HepG2 (cell line): ENCODE results near the gene GNG7. TPM values are rescaled to one million over a fixed set of nuclear protein-coding genes. Genes with fewer than 3 reads are reported as not detected.
A peak's percentile ranks its signal among the peaks of the same experiment; 100 is the strongest.

Experiments
- CBFB ChIP-seq: sonication (generic); formaldehyde crosslinking; IDR thresholded peaks from 2 replicates; pipeline ENCODE4 v1.4.0; 2020; ENCODE audit warnings: missing genetic modification reagents
- CBX1 ChIP-seq: IDR thresholded peaks from one replicate; pipeline ENCODE4 v1.6.1; 2016; ENCODE audit warnings: antibody characterized with exemption, low read depth
- JARID2 ChIP-seq: sonication (generic); formaldehyde crosslinking; IDR thresholded peaks from 2 replicates; pipeline ENCODE4 v1.8.1; 2023; ENCODE audit warnings: missing genetic modification reagents, inconsistent platforms; ENCODE audit not compliant: insufficient replicate concordance
- PCBP1 ChIP-seq: fragments of 200-400 bp; formaldehyde crosslinking; IDR thresholded peaks from 2 replicates; pipeline ENCODE4 v1.6.1; 2017; ENCODE audit warnings: mild to moderate bottlenecking, low read depth, low read length, borderline replicate concordance
- POLR2AphosphoS5 ChIP-seq: IDR thresholded peaks from 2 replicates; pipeline ENCODE4 v1.6.1; 2012; ENCODE audit warnings: low read depth, low read length
- polyA plus RNA-seq, 8 experiments: library from polyadenylated mRNA; depleted of rRNA in 3 of 8; stranded (reverse) in 7 of 8; unstranded in 1 of 8; fragments of >200 nt; fragmentation: Illumina TruSeq in 4 of 8; extraction: Trizol in 4 of 8; gene quantifications; 2 replicates each; pipeline versions ENCODE4 v1.2.1 to v1.2.3, GENCODE V29; 2011 to 2016; ENCODE audit warnings: low read depth in 4 of 8, missing spikeins in 1 of 8, mixed read lengths in 1 of 8; ENCODE audit not compliant: insufficient read depth in 1 of 8
- total RNA-seq, 5 experiments: library from RNA; depleted of rRNA; stranded (reverse); fragments of >200 nt; fragmentation: Illumina TruSeq; extraction: Trizol; gene quantifications; 2 replicates each; pipeline ENCODE4 v1.2.3, GENCODE V29; 2016; ENCODE audit warnings: low read depth in 1 of 5
- TF ChIP-seq, protein P1 (sequence below): sonication (generic); formaldehyde crosslinking; IDR thresholded peaks from 2 replicates; pipeline ENCODE4 v1.4.0; 2020; ENCODE audit warnings: missing genetic modification reagents
- TF ChIP-seq, protein P2 (sequence below): sonication (generic); formaldehyde crosslinking; IDR thresholded peaks from 2 replicates; pipeline ENCODE4 v1.5.1; 2020; ENCODE audit warnings: missing genetic modification reagents, mild to moderate bottlenecking, borderline replicate concordance
- TF ChIP-seq, protein P3 (sequence below): sonication (generic); formaldehyde crosslinking; IDR thresholded peaks from 2 replicates; pipeline ENCODE4 v1.5.1; 2020; ENCODE audit warnings: mild to moderate bottlenecking, missing genetic modification reagents, moderate library complexity
- TF ChIP-seq, protein P4 (sequence below): sonication (generic); IDR thresholded peaks from 2 replicates; pipeline ENCODE4 v1.6.1; 2016; ENCODE audit warnings: low read depth, borderline replicate concordance
- TF ChIP-seq, protein P5 (sequence below): sonication (generic); formaldehyde crosslinking; IDR thresholded peaks from 2 replicates; pipeline ENCODE4 v1.4.0; 2020; ENCODE audit warnings: missing genetic modification reagents

Gene GNG7
- total and polyA plus RNA-seq, 2 of the 13 experiments (the other 11 are each of a cell fraction or from before 2014, with no cell fraction given): 1.4 to 3.3 TPM

DNA sequence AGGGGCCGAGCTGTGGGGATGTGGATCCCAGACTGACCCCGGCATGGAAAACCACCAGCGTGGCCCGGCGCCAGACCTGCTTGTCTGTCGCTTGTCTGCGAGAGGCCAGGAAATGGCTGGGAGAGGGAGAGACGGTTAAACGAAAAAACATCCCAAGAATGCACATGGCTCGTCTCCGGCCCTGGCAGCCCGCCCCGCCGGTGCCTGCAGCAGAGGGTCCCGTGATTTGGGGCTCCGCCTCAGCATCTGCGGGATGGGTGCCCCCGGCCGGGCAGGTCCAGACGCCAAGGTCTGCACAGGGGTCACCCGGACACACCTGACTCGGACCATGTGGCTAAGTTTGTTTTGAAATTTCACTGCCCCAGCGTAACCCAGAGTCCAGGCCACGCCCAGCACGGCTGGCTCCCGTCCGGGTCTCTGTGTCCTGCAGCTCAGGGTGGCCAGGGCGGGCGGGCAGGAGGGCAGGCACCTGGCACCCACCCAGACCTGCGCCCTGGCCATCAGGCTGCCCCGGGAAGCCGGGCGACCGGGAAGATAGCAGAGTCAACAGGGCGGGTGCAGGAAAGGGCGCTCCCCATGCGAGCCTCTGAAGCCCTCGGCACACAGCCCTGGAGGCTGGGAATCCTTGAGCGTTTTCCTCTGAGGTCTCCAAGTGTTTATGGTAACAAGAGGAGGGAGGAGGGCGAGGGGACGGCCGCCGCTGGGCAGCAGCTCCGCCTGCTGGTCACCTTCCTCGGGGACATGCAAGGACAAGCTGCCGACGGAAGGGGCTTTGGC, 123.4 kb downstream of the GNG7 start (continued):
- TF ChIP-seq, protein P1, sequence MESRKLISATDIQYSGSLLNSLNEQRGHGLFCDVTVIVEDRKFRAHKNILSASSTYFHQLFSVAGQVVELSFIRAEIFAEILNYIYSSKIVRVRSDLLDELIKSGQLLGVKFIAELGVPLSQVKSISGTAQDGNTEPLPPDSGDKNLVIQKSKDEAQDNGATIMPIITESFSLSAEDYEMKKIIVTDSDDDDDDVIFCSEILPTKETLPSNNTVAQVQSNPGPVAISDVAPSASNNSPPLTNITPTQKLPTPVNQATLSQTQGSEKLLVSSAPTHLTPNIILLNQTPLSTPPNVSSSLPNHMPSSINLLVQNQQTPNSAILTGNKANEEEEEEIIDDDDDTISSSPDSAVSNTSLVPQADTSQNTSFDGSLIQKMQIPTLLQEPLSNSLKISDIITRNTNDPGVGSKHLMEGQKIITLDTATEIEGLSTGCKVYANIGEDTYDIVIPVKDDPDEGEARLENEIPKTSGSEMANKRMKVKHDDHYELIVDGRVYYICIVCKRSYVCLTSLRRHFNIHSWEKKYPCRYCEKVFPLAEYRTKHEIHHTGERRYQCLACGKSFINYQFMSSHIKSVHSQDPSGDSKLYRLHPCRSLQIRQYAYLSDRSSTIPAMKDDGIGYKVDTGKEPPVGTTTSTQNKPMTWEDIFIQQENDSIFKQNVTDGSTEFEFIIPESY (CRISPR knock-in tag): no peak
- TF ChIP-seq, protein P2, sequence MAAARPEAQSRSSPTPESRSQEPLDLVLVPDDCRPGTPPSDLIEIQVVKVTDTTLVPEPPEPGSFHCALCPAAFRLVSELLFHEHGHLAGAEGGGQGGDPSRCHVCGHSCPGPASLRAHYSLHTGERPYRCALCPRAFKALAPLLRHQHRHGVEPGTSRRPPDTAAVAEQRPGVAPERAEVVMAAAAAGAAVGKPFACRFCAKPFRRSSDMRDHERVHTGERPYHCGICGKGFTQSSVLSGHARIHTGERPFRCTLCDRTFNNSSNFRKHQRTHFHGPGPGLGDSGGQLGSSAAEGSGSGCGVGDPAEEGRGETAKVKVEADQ (CRISPR knock-in tag): no peak
- TF ChIP-seq, protein P3, sequence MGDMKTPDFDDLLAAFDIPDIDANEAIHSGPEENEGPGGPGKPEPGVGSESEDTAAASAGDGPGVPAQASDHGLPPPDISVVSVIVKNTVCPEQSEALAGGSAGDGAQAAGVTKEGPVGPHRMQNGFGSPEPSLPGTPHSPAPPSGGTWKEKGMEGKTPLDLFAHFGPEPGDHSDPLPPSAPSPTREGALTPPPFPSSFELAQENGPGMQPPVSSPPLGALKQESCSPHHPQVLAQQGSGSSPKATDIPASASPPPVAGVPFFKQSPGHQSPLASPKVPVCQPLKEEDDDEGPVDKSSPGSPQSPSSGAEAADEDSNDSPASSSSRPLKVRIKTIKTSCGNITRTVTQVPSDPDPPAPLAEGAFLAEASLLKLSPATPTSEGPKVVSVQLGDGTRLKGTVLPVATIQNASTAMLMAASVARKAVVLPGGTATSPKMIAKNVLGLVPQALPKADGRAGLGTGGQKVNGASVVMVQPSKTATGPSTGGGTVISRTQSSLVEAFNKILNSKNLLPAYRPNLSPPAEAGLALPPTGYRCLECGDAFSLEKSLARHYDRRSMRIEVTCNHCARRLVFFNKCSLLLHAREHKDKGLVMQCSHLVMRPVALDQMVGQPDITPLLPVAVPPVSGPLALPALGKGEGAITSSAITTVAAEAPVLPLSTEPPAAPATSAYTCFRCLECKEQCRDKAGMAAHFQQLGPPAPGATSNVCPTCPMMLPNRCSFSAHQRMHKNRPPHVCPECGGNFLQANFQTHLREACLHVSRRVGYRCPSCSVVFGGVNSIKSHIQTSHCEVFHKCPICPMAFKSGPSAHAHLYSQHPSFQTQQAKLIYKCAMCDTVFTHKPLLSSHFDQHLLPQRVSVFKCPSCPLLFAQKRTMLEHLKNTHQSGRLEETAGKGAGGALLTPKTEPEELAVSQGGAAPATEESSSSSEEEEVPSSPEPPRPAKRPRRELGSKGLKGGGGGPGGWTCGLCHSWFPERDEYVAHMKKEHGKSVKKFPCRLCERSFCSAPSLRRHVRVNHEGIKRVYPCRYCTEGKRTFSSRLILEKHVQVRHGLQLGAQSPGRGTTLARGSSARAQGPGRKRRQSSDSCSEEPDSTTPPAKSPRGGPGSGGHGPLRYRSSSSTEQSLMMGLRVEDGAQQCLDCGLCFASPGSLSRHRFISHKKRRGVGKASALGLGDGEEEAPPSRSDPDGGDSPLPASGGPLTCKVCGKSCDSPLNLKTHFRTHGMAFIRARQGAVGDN: peak; percentile 97
- TF ChIP-seq JARID2 (peak; percentile 37), CBFB (CRISPR knock-in tag) (no peak), CBX1 (no peak), PCBP1 (0 out of 2 replicates have a peak, but pooled peaks have one; percentile 26), POLR2AphosphoS5 (no peak)
- TF ChIP-seq, protein P4, sequence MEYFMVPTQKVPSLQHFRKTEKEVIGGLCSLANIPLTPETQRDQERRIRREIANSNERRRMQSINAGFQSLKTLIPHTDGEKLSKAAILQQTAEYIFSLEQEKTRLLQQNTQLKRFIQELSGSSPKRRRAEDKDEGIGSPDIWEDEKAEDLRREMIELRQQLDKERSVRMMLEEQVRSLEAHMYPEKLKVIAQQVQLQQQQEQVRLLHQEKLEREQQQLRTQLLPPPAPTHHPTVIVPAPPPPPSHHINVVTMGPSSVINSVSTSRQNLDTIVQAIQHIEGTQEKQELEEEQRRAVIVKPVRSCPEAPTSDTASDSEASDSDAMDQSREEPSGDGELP: peak; percentile 93; the same call in 1 of the 2 replicates
- TF ChIP-seq, protein P5, sequence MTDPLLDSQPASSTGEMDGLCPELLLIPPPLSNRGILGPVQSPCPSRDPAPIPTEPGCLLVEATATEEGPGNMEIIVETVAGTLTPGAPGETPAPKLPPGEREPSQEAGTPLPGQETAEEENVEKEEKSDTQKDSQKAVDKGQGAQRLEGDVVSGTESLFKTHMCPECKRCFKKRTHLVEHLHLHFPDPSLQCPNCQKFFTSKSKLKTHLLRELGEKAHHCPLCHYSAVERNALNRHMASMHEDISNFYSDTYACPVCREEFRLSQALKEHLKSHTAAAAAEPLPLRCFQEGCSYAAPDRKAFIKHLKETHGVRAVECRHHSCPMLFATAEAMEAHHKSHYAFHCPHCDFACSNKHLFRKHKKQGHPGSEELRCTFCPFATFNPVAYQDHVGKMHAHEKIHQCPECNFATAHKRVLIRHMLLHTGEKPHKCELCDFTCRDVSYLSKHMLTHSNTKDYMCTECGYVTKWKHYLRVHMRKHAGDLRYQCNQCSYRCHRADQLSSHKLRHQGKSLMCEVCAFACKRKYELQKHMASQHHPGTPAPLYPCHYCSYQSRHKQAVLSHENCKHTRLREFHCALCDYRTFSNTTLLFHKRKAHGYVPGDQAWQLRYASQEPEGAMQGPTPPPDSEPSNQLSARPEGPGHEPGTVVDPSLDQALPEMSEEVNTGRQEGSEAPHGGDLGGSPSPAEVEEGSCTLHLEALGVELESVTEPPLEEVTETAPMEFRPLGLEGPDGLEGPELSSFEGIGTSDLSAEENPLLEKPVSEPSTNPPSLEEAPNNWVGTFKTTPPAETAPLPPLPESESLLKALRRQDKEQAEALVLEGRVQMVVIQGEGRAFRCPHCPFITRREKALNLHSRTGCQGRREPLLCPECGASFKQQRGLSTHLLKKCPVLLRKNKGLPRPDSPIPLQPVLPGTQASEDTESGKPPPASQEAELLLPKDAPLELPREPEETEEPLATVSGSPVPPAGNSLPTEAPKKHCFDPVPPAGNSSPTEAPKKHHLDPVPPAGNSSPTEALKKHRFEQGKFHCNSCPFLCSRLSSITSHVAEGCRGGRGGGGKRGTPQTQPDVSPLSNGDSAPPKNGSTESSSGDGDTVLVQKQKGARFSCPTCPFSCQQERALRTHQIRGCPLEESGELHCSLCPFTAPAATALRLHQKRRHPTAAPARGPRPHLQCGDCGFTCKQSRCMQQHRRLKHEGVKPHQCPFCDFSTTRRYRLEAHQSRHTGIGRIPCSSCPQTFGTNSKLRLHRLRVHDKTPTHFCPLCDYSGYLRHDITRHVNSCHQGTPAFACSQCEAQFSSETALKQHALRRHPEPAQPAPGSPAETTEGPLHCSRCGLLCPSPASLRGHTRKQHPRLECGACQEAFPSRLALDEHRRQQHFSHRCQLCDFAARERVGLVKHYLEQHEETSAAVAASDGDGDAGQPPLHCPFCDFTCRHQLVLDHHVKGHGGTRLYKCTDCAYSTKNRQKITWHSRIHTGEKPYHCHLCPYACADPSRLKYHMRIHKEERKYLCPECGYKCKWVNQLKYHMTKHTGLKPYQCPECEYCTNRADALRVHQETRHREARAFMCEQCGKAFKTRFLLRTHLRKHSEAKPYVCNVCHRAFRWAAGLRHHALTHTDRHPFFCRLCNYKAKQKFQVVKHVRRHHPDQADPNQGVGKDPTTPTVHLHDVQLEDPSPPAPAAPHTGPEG (CRISPR knock-in tag): peak; percentile 89
